Panc1 (cell line): ENCODE results near the gene CD48. TPM values are rescaled to one million over a fixed set of nuclear protein-coding genes. Genes with fewer than 3 reads are reported as not detected.

Experiments
- ATAC-seq: fragments of 200-7000 bp; cut with Tn5 transposase; 2 replicates; pipeline ENCODE4 v1.9.1; 2020; ENCODE audit warnings: mild to moderate bottlenecking, moderate library complexity
- BruUV-seq: library from RNA; stranded (reverse); fragments of 400-500 nt; replicated peaks from 2 replicates; lab custom pipeline; 2021; lab: Mats Ljungman, UMichigan
- CTCF ChIA-PET: fragments of 300-600 bp; sonication (Branson Sonifier 250); formaldehyde crosslinking; loops from one replicate; lab custom pipeline; 2022; ENCODE audit warnings: antibody characterized with exemption; lab: Charles Lee
- POLR2A ChIA-PET: fragments of 300-600 bp; sonication (Branson Sonifier 250); formaldehyde crosslinking; loops from one replicate; lab custom pipeline; 2022; ENCODE audit warnings: antibody characterized with exemption; lab: Charles Lee
- DNase-seq: peaks from one replicate; pipeline ENCODE4 v3.0.0-alpha.2; 2010; ENCODE audit warnings: low read depth, low spot score
- H3K27ac ChIP-seq: 2 replicates; pipeline ENCODE4 v1.5.1; 2011; ENCODE audit warnings: mild to moderate bottlenecking, low read length, inconsistent platforms
- H3K27me3 ChIP-seq: fragments of 200-500 bp; sonication (Bioruptor generic); 2 replicates; pipeline ENCODE4 v1.6.0; 2014; ENCODE audit warnings: low read length, inconsistent platforms; ENCODE audit not compliant: control insufficient read depth, insufficient read depth
- H3K36me3 ChIP-seq: fragments of 200-500 bp; sonication (Bioruptor generic); 2 replicates; pipeline ENCODE4 v1.5.1; 2014; ENCODE audit warnings: inconsistent platforms, mild to moderate bottlenecking, low read length, moderate library complexity; ENCODE audit not compliant: control insufficient read depth, insufficient read depth
- H3K4me1 ChIP-seq: 2 replicates; pipeline ENCODE4 v1.5.1; 2011; ENCODE audit warnings: inconsistent platforms, mild to moderate bottlenecking, low read length, moderate library complexity; ENCODE audit not compliant: control insufficient read depth, insufficient read depth
- H3K4me3 ChIP-seq, 2 experiments: 2 replicates each; pipeline ENCODE4 v1.5.1; 2011 to 2012; ENCODE audit warnings: low read depth in 2 of 2, low read length in 2 of 2, mild to moderate bottlenecking in 2 of 2, inconsistent platforms in 1 of 2, moderate library complexity in 1 of 2
- H3K9me3 ChIP-seq: fragments of 200-500 bp; sonication (Bioruptor generic); 2 replicates; pipeline ENCODE4 v1.5.1; 2014; ENCODE audit warnings: low read depth, mild to moderate bottlenecking, inconsistent platforms, low read length, moderate library complexity; ENCODE audit not compliant: control insufficient read depth, insufficient read depth
- POLR2AphosphoS5 ChIP-seq: IDR thresholded peaks from 2 replicates; pipeline ENCODE4 v1.6.1; 2012; ENCODE audit warnings: mild to moderate bottlenecking, low read depth, low read length, moderate library complexity
- SIN3A ChIP-seq: IDR thresholded peaks from 2 replicates; pipeline ENCODE4 v1.6.1; 2012; ENCODE audit warnings: low read depth, mild to moderate bottlenecking, low read length, moderate library complexity, borderline replicate concordance; ENCODE audit not compliant: insufficient read depth
- TCF7L2 ChIP-seq: IDR thresholded peaks from 2 replicates; pipeline ENCODE4 v1.6.1; 2011; ENCODE audit warnings: mild to moderate bottlenecking, low read depth, low read length, inconsistent platforms
- in situ Hi-C: cut with HindIII; loops from 2 replicates; pipeline ENCODE4 v1.10.0; 2016; ENCODE audit warnings: low sequenced_read_pairs, low pct_unique_long_range_greater_than_20kb
- intact Hi-C: fragments of 100-400 bp; cut with micrococcal nuclease; formaldehyde crosslinking; loops from one replicate; pipeline ENCODE4 v1.10.0; 2022; ENCODE audit not compliant: unreplicated experiment
- total RNA-seq: library from RNA; stranded (reverse); gene quantifications from one replicate; pipeline ENCODE4 v1.2.1, GENCODE V29; 2021; ENCODE audit not compliant: unreplicated experiment
- TF ChIP-seq, protein P1 (sequence below), 2 experiments: IDR thresholded peaks; 2 replicates each; pipeline ENCODE4 v1.6.1; 2011 to 2012; ENCODE audit warnings: low read depth in 2 of 2, control low read depth in 1 of 2, low read length in 1 of 2, mild to moderate bottlenecking in 1 of 2, moderate library complexity in 1 of 2; ENCODE audit not compliant: insufficient read depth in 1 of 2
- TF ChIP-seq, protein P2 (sequence below): fragments of 450-650 bp; IDR thresholded peaks from 2 replicates; pipeline ENCODE4 v1.5.1; 2017; ENCODE audit warnings: mild to moderate bottlenecking

CD48 gene
- total RNA-seq, 1 experiment from 2014 or later = 0.67 TPM

DNA sequence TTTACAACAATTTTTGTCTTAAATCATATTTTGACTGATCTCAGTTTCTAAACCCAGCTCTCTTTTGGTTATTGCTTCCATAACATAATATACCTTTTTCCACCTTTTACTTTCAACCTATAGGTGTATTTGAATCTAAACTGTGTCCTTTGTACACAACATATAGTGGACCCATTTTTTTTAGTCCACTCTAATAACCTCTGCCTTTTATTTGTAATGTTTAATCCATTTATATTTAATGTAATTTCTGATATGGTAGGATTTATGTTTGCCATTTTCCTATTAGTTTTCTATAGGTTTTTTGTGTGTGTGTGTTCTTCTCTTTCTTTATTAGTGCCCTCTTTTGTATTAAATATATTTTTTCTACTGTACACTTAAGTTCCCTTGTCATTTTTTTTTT is 42.3 kb downstream of the CD48 start:
- no peak overlapping the region for H3K4me3 ChIP-seq
- no peak for ATAC-seq
- intact Hi-C loops (no loop called here), in situ Hi-C loops (no loop called here)
- no peaks in the 10 kb centered on the region for H3K36me3 ChIP-seq
- ChIA-PET POLR2A (no interaction called here), CTCF (no interaction called here)
- H3K9me3 ChIP-seq = no peaks in the 10 kb centered on the region
- no peak overlapping the region for H3K27ac ChIP-seq
- no peaks in the 10 kb centered on the region for H3K4me1 ChIP-seq
- DNase-seq = no peak
- TF ChIP-seq, protein P1, sequence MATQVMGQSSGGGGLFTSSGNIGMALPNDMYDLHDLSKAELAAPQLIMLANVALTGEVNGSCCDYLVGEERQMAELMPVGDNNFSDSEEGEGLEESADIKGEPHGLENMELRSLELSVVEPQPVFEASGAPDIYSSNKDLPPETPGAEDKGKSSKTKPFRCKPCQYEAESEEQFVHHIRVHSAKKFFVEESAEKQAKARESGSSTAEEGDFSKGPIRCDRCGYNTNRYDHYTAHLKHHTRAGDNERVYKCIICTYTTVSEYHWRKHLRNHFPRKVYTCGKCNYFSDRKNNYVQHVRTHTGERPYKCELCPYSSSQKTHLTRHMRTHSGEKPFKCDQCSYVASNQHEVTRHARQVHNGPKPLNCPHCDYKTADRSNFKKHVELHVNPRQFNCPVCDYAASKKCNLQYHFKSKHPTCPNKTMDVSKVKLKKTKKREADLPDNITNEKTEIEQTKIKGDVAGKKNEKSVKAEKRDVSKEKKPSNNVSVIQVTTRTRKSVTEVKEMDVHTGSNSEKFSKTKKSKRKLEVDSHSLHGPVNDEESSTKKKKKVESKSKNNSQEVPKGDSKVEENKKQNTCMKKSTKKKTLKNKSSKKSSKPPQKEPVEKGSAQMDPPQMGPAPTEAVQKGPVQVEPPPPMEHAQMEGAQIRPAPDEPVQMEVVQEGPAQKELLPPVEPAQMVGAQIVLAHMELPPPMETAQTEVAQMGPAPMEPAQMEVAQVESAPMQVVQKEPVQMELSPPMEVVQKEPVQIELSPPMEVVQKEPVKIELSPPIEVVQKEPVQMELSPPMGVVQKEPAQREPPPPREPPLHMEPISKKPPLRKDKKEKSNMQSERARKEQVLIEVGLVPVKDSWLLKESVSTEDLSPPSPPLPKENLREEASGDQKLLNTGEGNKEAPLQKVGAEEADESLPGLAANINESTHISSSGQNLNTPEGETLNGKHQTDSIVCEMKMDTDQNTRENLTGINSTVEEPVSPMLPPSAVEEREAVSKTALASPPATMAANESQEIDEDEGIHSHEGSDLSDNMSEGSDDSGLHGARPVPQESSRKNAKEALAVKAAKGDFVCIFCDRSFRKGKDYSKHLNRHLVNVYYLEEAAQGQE (IDR thresholded peaks at IDR 0.05; ENCODE audit: insufficient read depth in 1 of 2, low read depth in 2 of 2, low read length in 1 of 2) = no peak
- TF ChIP-seq, protein P2, sequence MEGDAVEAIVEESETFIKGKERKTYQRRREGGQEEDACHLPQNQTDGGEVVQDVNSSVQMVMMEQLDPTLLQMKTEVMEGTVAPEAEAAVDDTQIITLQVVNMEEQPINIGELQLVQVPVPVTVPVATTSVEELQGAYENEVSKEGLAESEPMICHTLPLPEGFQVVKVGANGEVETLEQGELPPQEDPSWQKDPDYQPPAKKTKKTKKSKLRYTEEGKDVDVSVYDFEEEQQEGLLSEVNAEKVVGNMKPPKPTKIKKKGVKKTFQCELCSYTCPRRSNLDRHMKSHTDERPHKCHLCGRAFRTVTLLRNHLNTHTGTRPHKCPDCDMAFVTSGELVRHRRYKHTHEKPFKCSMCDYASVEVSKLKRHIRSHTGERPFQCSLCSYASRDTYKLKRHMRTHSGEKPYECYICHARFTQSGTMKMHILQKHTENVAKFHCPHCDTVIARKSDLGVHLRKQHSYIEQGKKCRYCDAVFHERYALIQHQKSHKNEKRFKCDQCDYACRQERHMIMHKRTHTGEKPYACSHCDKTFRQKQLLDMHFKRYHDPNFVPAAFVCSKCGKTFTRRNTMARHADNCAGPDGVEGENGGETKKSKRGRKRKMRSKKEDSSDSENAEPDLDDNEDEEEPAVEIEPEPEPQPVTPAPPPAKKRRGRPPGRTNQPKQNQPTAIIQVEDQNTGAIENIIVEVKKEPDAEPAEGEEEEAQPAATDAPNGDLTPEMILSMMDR = no peak
- TF ChIP-seq POLR2AphosphoS5 (no peak), TCF7L2 (no peak), SIN3A (no peak)
- no TSS peak for BruUV-seq
- 0 out of 2 replicates have a peak, but pooled peaks cover 5% of the 10 kb centered on the region for H3K27me3 ChIP-seq

DNA sequence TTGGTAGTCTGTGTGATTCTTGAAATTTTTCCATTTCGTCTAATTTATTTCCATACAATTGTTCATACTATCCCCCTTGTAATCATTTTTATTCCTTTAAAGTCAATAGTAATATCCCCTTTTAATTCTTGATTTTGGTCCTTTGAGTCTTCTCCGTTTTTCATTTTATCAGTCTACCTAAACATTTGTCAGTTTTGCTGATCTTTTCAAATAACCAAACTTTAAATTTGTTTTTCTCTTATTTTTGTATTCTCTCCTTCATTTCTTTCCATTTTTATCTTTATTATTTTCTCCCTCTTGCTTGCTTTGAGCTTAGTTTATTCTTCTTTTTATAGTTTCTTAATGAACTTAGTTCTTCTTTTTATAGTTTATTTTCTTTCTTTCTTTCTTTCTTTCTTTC is 43.7 kb downstream of the CD48 start:
- ChIA-PET POLR2A (no interaction called here), CTCF (no interaction called here)
- Histone ChIP-seq H3K4me3 (no peak overlapping the region), H3K27me3 (0 out of 2 replicates have a peak, but pooled peaks cover 5% of the 10 kb centered on the region), H3K4me1 (no peaks in the 10 kb centered on the region), H3K27ac (no peak overlapping the region), H3K9me3 (no peaks in the 10 kb centered on the region), H3K36me3 (no peaks in the 10 kb centered on the region)
- no peak for ATAC-seq
- in situ Hi-C loops = no loop called here
- no peak for TF ChIP-seq TCF7L2
- no peak for TF ChIP-seq POLR2AphosphoS5
- TF ChIP-seq, protein P1 (IDR thresholded peaks at IDR 0.05; ENCODE audit: insufficient read depth in 1 of 2, low read depth in 2 of 2, low read length in 1 of 2) = no peak
- TF ChIP-seq SIN3A = no peak
- TF ChIP-seq, protein P2 = no peak
- intact Hi-C loops = no loop called here
- BruUV-seq = no TSS peak
- DNase-seq = no peak
